ENCODE measurements around the gene TLK2.
A peak's percentile ranks its signal among the peaks of the same experiment; 100 is the strongest.
"Not testable (repeated sequence)": the region's sequence is repeated elsewhere in the genome, so short reads cannot be mapped to it uniquely, and the experiment has no call there.

The TLK2 gene

DNA sequence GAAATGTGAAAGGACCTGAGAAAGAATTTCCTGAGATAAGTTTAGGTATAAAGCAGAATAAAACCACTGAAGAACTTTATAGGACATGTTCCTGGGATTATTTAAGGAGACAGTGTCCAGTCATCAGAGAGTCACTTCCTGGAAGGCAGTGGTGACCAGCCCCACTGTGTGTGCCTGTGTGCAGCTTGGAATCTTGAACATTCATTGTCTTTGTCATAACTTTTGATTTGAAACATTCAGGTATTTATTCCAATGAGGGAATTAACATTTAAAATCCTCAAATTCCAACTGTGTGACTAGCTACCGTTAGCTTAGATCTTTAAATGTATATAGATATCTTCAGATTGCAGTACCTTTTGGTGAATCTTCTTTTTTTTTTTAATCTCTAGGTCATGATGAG, 87.2 kb downstream of the TLK2 start:
- DNase-seq = no peak

DNA sequence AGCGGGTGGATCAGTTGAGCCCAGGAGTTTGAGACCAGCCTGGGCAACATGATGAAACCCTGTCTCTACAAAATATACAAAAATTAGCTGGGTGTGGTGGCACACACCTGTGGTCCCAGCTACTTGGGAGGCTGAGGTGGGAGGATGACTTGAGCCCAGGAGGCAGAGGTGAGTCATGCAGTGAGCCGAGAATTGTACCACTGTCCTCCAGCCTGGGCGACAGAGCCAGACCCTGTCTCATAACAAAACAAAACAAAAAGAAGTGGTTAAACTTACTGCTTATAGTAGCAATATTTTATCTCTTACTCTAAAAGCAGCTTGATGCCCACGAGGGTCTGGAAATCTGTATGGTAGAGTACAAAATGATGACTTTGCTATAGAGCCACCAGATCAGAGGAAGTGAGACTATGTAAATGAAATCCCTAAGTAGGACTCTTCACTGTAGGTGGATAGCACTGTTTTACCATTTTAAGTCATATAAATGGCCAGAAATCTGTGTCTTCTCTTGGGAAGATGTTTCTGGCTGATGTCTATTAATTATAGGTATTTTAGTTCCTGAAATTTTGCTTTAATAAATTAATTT, 88.5 kb downstream of the TLK2 start:
- DNase-seq = no peak

DNA sequence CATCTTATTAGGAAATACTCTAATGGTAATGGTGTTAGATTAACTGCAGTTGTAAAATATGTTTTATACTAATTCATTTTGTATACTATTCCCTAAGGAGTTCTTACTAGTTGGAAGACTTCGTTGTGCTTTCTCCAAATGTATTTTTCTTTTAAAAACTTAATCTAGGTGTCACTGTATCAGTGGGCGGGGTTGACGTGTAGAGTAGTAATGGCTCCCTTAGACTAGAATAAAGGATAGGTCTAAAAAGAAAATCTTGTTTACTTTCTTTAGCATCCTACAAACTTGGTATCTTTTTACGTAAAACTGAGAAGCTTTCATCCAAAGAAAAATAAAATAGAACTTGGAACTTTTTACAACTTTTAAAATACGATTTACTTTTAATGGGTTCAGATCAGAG, 93.9 kb downstream of the TLK2 start:
- DNase-seq = no peak

DNA sequence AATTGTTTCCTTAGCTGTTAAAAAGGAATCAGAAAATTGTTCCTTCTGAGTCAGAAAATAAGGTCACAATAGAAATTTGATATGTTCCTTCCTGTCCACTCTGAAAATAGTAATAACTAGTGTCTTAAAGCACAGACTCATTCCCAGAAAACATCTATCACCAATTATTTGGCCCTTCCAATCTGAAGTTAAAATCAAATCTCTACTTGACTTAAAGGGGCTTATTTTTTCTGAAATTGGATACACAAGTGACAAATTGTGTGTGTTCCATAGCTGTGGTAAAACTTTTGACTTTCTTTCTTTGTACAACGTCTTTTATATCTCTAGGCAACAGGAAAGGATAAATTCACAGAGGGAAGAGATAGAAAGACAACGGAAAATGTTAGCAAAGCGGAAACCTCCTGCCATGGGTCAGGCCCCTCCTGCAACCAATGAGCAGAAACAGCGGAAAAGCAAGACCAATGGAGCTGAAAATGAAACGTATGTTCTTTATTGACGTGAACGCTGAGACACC, 94.3 kb downstream of the TLK2 start:
- DNase-seq = no peak

DNA sequence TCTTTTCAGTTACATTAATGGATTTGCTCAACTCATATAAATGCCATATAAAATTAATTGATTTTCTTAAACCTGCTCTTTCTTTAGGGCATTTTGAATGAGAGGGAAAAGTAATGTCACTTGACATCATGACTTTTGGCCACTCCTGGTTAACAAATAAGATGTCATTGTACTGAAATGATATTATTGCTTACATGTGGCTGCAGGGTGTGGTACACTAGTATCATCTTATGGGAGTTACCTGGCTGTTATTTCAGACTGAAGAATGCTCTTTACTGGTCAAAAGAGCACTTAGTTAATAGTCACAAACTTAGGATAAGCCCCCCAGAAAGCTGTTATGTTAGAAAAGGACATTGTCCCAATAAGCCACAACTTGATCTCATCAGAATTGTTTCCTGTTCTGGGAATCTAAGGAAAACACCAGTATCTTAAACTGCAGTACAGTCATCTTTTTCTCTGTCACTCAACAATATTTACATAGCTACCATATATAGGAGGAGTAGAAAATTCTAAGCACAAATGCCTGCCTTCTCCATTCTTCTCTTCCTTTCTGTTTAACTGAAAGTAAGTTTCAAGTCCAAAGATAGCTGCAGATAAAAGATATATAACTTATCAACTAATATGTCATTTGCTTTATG, 95.0 kb downstream of the TLK2 start:
- no peak for DNase-seq

DNA sequence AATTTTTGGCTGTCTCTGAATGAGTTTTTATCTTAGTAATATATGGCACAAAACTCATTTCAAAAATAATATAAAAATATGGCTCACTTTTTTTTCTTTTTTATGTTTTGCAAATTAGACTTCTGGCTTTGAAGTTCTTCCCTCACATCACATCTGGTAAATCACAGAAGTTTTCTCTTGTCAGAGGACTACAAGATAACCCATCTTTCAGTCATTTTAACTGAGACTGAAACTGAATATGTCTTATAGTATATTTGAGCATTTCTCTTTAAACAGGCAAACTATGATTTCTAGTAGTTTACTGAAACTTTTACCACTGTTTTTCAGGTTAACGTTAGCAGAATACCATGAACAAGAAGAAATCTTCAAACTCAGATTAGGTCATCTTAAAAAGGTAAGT, 97.8 kb downstream of the TLK2 start:
- no peak for DNase-seq

DNA sequence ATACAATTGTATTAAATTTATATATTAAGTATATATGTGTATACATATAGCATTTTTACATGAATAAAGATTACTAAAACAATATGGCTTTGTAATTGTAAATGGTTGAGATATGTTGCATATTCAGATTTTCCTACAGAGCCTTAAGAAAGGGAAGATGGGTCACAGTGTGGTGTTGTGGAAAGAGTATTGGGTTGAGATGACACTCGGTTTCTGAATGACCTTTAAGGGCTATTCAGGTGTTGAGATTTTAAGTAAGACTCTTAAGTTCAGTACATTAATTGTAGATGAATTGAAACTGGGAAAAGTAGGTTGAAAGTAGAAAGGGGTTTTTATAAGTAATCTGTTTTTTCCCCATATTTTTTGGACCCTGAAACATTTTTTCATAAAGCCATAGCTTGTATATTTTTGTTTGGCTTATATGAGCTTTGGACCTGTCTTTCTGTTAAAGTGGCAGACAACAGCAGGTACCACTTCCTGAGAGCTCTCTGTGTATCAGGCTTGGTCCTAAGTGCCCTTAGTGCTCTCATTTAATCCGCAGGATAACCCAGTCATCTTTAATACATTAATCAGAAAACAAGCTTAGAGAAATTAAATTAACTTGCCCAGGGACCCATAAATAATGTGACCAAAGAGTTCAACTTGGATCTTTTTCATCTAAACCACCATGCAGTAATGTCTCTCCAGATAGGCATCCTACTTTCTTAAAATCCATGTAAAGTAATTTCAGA, 100.3 kb downstream of the TLK2 start:
- no peak for DNase-seq

DNA sequence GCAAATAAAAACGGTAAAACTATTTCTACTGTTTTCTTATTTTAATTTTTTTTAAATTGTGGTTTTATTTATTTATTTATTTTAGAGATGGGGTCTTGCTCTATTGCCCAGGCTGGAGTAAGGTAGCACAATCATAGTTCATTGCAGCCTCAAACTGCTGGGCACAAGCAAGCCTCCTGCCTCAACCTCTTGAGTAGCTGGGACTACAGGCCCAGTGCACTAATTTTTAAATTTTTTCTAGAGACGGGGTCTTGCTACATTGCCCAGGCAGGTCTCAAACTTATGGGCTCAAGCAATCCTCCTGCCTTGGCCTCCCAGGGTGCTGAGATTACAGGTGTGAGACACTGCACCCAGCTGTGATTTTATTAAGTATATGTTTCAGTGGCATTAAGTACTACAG, 102.3 kb downstream of the TLK2 start:
- no peak for DNase-seq

DNA sequence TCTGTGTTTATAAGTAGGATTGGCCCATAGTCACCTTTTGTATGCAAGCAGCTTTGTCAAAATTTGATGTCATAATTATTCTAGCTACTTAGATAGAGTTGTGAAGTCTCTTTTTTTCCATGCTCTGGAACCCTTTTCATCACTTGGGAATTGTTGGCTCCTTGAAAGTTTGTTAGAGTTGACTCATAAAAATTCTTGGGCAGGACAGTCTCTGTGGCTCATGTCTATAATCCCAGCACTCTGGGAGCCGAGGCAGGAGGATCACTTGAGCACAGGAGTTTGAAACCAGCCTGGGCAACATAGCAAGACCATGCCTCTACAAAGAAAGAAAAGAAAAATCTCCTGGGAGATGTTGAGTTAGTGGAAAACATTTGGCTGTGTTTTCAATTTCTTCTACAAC, 103.1 kb downstream of the TLK2 start:
- no peak for DNase-seq

DNA sequence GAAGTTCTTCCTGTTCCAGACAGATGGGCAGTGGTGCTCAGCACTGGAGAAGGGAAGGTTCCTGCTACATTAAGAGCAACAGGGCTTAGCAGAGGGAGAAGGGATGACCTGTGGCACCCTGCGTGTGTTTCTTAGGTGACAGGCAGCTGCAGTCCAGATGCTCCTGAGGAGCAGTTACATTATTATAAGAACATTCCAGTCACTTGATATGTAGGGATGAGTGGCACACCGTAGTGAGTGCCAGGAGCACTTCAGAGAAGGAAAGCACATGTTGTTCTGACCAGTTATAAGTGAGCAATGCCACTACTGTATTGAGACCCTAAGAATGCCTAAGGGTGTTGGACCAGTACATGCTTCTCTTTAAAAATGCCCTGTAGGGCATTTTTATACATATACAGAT, 108.9 kb downstream of the TLK2 start:
- no peak for DNase-seq

DNA sequence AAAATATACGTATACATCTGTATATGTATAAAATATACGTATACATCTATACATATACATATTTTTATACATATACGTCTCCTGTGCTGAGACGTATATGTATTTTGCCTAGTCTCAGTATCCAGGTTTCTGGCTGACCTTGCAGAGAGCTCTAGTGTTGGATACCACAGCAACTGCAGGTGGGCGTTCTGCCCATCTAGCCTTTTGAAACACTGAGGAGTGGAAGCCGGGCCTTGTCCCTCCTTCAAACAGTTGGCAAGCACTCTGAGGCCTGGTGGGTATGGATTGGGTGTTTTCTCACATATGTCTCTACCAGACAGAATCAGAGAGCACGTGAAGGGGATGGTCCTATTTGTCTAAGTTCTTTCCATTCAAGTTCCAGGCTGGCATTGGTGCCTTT, 109.5 kb downstream of the TLK2 start:
- DNase-seq = no peak

DNA sequence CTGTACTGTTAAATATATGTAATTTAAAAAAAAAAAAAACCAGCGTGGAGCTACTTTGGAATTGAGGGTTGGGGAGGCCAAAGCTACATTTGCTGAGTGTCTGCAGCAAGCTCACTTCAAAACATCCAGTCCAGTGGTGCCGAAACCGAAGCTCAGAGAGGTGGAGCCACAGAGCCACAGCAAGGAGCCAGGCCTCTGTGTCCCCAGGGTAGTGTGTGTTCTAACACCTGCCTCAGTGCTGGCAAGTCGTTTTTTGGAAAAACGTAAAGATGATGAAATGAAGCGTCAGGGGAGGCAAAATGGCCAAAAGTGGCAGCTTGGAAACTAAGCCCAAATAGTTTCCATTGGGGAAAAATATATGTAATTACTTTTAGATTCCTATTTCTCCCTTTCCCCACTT, 112.7 kb downstream of the TLK2 start:
- no peak for DNase-seq

DNA sequence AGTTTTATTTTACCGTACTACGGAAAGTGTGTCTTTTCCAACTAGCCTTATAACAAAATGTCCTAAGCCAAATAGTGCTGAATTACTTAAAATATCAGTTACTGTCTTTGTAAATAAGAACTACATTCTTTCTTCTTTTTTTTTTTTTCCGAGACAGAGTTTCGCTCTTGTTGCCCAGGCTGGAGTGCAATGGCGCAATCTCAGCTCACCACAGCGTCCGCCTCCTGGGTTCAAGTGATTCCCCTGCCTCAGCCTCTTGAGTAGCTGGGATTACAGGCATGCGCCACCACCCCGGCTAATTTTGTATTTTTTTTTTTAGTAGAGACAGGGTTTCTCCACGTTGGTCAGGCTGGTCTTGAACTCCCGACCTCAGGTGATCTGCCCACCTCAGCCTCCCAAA, 113.2 kb downstream of the TLK2 start:
- not testable (repeated sequence) for DNase-seq

DNA sequence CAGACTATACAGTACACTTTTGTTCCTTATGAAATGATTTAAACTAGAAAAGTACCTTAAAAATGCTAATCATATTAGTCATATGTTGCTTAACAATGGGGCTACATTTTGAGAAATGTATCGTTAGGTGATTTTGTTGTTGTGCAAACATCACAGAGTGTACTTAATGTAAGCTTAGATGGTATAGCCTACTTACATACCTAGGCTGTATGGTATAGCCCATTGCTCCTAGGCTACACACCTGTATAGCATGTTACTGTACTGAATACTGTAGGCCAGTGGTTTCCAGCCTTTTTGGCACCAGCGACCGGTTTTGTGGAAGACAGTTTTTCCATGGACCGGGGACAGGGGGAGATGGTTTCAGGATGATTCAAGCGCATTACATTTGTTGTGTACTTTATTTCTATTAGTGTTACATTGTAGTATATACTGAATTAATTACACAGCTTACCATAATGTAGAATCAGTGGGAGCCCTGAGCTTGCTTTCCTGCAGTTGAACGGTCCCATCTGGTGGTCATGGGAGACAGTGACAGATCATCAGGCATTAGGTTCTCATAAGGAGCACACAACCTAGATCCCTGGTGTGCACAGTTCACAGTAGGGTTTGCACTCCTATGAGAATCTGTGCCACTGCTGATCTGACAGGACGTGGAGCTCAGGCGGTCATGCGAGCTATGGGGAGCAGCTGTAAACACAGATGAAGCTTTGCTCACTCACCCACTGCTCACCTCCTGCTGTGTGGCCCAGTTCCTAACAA, 113.9 kb downstream of the TLK2 start:
- no peak for DNase-seq

DNA sequence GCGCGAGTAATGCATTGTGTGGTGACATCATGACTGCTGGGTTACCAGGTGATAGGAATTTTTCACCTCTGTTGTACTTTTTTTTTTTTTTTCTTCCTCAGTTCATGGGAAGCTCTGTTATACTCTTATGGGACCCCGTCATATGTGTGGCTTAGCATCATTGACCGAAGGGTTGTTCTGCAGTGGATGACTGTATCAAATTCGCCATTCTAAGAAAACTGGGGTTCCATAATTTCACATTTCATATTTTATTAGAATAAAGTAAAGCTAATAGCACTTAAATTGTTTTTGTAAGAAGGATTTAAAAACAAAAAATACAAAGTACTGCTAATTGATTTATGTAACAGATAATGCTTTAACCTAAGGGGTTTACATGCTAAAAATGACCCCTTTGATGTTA, 116.9 kb downstream of the TLK2 start:
- no peak for DNase-seq

DNA sequence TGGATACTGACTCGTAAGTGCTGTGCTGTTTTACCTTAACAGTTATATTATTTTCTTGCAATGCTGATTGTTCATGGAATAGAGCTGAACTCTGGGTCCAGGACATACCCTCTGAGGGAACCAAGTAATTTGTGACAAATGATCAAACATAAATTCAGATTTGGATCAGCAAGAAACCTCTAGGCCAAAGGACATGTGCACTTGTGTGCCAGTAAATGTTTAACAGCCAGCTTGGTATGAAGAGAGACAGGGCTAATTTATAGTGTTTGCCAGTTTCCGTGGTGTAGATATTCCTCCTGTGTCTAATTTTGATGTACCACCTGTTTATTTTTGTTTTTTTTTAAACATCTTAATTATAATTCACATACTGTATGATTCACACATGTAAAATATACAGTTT, 118.0 kb downstream of the TLK2 start:
- no peak for DNase-seq

DNA sequence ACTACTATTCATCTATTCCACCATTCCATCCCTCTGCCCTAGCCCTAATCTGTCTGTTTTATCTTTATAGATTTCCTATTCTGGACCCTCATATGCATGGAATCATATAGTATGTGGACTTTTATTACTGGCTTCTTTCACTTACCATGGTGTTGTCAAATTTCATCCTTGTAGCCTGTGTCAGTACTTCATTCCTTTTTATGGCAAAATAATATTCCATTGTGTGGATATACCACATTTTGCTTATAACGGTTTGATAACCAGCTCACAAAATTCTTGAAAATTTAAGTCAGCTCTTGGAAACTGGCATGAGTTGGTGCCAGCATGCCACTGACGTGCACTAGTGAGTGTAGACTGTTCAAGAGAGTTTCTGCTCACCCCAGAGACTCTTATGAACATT, 118.5 kb downstream of the TLK2 start:
- no peak for DNase-seq

DNA sequence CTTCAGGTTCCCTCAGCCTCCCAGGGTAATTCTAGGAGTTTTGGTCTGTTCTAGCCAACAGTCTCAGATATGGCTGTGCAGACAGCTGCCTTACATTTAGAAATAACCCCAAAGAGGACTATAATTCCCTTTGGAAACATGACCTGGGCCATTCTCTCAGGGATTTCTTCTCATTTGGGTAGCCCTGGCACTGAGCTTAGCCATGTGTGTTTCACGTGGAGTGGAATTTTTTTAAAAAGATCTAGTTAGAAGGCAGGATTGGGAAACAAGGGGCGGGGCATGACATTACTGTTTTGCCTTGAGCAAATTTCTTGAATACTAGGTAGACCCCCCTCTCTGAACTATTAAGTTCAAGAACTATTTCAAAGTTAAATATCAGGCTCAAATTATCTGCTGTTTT, 119.3 kb downstream of the TLK2 start:
- DNase-seq = no peak

DNA sequence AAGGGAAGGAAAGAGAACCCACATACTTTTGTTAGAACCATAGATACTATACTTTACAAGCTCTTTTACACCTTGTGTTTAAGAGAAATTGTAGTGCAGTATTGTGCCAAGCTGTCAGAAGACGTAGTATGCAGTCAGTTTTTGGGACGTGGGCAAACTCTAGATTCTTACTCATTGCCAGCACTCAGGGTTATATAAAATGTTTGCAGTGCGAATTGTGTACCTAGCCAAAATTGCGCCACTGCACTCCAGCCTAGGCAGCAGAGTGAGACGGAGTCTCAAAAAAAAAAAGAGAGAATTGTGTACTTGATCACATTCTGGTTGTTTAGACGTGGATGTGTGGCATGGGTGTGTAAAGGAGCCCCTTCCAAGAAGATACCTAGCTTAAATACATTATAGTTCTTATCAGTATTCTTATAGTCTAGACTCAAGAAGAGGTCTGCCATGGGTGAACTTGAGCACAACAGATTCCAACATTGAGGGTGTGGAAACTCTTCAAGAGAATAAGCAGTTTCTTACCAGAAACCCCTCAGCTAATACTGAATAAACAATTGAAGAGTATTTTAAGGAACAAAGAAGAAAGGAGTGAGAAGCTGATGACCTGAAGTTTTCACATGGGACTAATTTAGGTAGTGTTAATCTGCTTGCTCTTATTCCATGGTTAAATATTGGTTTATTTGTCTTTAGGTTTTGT, 121.5 kb downstream of the TLK2 start:
- no peak for DNase-seq

DNA sequence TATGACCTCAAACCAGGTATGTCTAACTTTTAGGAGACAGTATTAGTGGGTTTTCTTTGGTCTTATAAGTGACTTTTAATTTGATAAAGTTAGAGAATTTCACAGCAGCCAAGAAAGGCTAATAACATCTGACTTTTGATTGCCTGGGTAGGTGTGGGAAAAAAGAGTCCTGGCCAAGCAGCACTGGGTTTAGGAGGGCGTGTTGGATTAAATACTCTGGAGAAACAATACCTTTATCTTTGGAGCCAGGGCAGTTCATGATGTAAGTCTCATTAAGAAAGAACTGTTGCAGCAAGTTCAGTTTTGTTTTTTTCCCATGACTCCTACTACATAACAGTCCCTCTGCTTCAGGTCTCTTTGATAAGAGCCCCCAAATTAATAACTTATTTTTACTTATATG, 122.2 kb downstream of the TLK2 start:
- DNase-seq = no peak

DNA sequence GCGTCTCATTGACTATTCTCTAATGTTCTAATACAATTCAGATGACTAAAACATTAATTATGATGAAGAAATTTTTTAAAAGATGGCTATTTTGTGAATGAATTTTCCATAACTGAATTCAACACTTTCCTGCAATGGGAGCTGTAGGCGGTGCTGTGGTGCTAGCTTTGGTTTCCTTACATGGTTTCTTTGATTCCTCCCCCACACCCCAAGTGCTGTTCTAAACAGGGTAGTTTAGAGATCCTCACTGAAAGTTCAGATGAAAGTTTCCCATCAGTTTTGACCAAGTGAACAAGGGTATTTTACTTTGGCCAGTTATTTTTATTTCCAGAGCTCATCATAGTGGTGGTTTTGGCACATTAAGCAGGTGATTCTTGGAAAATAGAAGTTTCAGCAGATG, 122.8 kb downstream of the TLK2 start:
- peak; percentile 37 to 59 for DNase-seq

DNA sequence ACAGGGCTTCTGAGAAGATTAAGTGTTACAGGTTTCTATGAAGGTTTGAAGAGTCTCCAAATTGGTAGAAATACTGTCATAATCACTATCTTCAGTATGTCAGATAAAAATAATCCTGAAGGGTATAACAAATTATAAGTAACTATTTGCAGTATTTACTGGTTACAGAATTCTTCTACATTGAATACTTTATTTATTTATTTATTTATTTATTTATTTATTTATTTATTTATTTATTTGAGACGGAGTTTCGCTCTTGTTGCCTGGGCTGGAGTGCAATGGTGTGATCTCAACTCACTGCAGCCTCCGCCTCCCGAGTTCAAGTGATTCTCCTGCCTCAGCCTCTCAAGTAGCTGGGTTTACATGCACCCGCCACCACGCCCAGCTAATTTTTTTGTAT, 125.2 kb downstream of the TLK2 start:
- DNase-seq = not testable (repeated sequence)

DNA sequence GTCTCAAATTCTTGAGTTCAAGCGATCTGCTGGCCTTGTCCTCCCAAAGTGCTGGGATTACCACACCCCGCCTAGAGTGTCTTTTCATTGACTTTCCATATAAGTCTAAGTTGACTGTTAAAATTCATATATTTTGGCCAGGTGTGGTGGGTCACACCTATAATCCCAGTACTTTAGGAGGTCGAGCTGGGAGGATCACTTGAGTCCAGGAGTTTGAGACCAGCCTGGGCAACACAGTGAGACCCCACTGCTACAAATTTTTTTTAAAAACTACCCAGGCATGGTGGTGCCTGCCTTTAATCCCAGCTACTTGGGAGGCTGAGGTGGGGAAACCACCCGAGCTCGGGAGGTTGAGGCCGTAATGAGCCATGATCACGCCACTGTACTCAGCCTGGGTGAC, 127.0 kb downstream of the TLK2 start:
- DNase-seq = no peak

All from Kasumi-1 (cell line).